PFSK-1 (cell line): ENCODE data around the gene ATAT1.
A peak's percentile ranks its signal among the peaks of the same experiment; 100 is the strongest.

Source experiments
- FOXP2 ChIP-seq: optimal IDR thresholded peaks from 2 replicates; pipeline ENCODE3; 2011; ENCODE audit warnings: borderline replicate concordance, control low read depth, inconsistent platforms; ENCODE audit not compliant: insufficient read depth; ENCODE audit errors: extremely low read length, extremely low read depth
- POLR2AphosphoS5 ChIP-seq: IDR thresholded peaks from 2 replicates; pipeline ENCODE4 v1.6.1; 2012; ENCODE audit warnings: low read depth, mild to moderate bottlenecking, control low read depth, low read length, moderate library complexity
- REST ChIP-seq, 2 experiments: IDR thresholded peaks; 2 replicates each; pipeline versions ENCODE4 v1.6.1 to v1.8.0; 2011 to 2012; ENCODE audit warnings: low read depth in 2 of 2, low read length in 2 of 2, control low read depth in 1 of 2, inconsistent platforms in 1 of 2, mild to moderate bottlenecking in 1 of 2, moderate library complexity in 1 of 2; ENCODE audit not compliant: insufficient read depth in 1 of 2
- SIN3A ChIP-seq: IDR thresholded peaks from 2 replicates; pipeline ENCODE4 v1.6.1; 2012; ENCODE audit warnings: mild to moderate bottlenecking, low read length, moderate library complexity, borderline replicate concordance; ENCODE audit not compliant: insufficient read depth
- TAF1 ChIP-seq: IDR thresholded peaks from 2 replicates; pipeline ENCODE4 v1.6.1; 2012; ENCODE audit warnings: low read length, control low read depth, borderline replicate concordance; ENCODE audit not compliant: insufficient read depth

- TF ChIP-seq POLR2AphosphoS5 (peak; percentile 82), REST (IDR thresholded peaks at IDR 0.05; ENCODE audit: insufficient read depth in 1 of 2, low read depth in 2 of 2, low read length in 2 of 2) (no peak), TAF1 (no peak), SIN3A (no peak), FOXP2 (no peak)
These were observed 13.9 kb upstream of the ATAT1 start for GRCh38 chr6:30612687-30613248.
